ENCODE measurements around the gene TMEM114.

Gene TMEM114

DNA sequence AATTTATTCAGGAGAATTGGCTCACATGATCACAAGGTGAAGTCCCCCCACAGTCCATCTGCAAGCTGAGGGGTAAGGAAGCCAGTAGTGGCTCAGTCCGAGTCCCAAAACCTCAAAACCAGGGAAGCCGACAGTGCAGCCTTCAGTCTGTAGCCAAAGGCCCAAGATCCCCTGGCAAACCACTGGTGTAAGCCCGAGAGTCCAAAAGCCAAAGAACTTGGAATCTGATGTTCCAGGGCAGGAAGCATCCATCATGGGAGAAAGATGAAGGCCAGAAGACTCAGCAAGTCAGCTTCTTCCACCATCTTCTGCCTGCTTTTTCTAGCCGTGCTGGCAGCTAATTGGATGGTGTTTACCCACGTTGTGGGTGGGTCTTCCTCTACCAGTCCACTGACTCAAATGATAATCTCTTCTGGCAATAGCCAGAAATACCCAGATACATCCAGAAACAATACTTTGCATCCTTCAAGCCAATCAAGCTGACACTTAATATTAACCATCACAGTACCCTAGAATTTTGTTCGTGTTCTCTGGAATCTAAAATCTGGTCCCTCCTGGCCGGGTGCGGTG is 40.4 kb downstream of the TMEM114 start:
- ChIA-PET CTCF (no interaction called here), POLR2A (no interaction called here)
- no peak overlapping the region for H3K4me3 ChIP-seq (ENCODE audit: low read depth, low read length)
- no peak for TF ChIP-seq CTCF (IDR thresholded peaks at IDR 0.05; ENCODE audit: insufficient read depth, low read length, missing control alignments)
- DNase-seq (ENCODE audit: low read depth, low spot score): no peak

- DNase-seq (ENCODE audit: low read depth, low spot score): no peak
- ChIA-PET CTCF (no interaction called here), POLR2A (no interaction called here)
- no peak overlapping the region for H3K4me3 ChIP-seq (ENCODE audit: low read depth, low read length)
- TF ChIP-seq CTCF (IDR thresholded peaks at IDR 0.05; ENCODE audit: insufficient read depth, low read length, missing control alignments): no peak
Observed at GRCh38 chr16:8548166-8548565, 42.1 kb downstream of the TMEM114 start.

GRCh38 chr16:8547762-8548161 is 42.5 kb downstream of the TMEM114 start:
- no peak overlapping the region for H3K4me3 ChIP-seq (ENCODE audit: low read depth, low read length)
- ChIA-PET CTCF (no interaction called here), POLR2A (no interaction called here)
- no peak for DNase-seq (ENCODE audit: low read depth, low spot score)
- no peak for TF ChIP-seq CTCF (IDR thresholded peaks at IDR 0.05; ENCODE audit: insufficient read depth, low read length, missing control alignments)

GRCh38 chr16:8544406-8544805 is 45.9 kb downstream of the TMEM114 start:
- ChIA-PET CTCF (no interaction called here), POLR2A (no interaction called here)
- no peak for DNase-seq (ENCODE audit: low read depth, low spot score)
- no peak for TF ChIP-seq CTCF (IDR thresholded peaks at IDR 0.05; ENCODE audit: insufficient read depth, low read length, missing control alignments)
- no peak overlapping the region for H3K4me3 ChIP-seq (ENCODE audit: low read depth, low read length)

DNA sequence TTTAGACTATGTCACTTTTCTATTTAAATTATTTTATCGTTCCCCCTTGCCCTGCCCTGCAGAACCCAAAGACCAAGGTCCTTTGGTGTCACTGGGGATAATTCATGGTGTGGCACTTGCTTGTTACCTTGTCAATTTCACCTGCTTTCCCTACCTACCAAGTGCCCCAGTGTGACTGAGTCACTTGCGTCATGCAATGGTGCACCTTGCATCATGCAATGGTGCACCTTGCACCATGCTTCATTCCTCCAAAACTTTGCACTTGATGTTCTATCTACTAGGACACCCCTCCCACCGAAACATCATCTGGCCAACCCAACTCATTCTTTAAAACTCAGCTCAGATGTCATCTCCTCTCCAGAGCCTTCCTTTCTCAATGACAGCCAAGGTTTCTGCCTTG is 47.1 kb downstream of the TMEM114 start:
- no peak overlapping the region for H3K4me3 ChIP-seq (ENCODE audit: low read depth, low read length)
- CTCF ChIA-PET: no interaction called here
- TF ChIP-seq CTCF (IDR thresholded peaks at IDR 0.05; ENCODE audit: insufficient read depth, low read length, missing control alignments): no peak
- POLR2A ChIA-PET: no interaction called here
- DNase-seq (ENCODE audit: low read depth, low spot score): no peak

GRCh38 chr16:8542393-8542792 is 47.9 kb downstream of the TMEM114 start:
- CTCF ChIA-PET: no interaction called here
- TF ChIP-seq CTCF (IDR thresholded peaks at IDR 0.05; ENCODE audit: insufficient read depth, low read length, missing control alignments): no peak
- POLR2A ChIA-PET: no interaction called here
- no peak for DNase-seq (ENCODE audit: low read depth, low spot score)
- H3K4me3 ChIP-seq (ENCODE audit: low read depth, low read length): no peak overlapping the region
